Right lobe of liver (tissue), 4 donors: ENCODE data around the gene PYGM.

Source experiments
- CTCF ChIP-seq, 4 donors: fragments of 200-600 bp in 3 of 4; fragments of 450-650 bp in 1 of 4; IDR thresholded peaks; one replicate each; pipeline versions ENCODE4 v1.5.1 to v1.8.0; 2016 to 2022; ENCODE audit warnings: antibody characterized with exemption in 4 of 4, mild to moderate bottlenecking in 2 of 4
- POLR2A ChIP-seq: fragments of 450-650 bp; IDR thresholded peaks from one replicate; pipeline ENCODE4 v1.6.1; 2017; ENCODE audit warnings: antibody characterized with exemption, mild to moderate bottlenecking
- donor health status: DM: no; HTN: no; CAD: no.
- donor health status: DM: no; HTN: no; CAD: no.
- donor health status: DM: no; HTN: yes; CAD: no.

GRCh38 chr11:64777449-64778222, 17.9 kb upstream of the PYGM start:
- TF ChIP-seq POLR2A = no peak
- no peak for TF ChIP-seq CTCF (IDR thresholded peaks at IDR 0.05)
